GM21367 (cell line): ENCODE data around the gene OR51B4.
"Not testable (repeated sequence)": the region's sequence is repeated elsewhere in the genome, so short reads cannot be mapped to it uniquely, and the experiment has no call there.

Source experiments
- ATAC-seq: cut with Tn5 transposase; IDR thresholded peaks from one replicate; pipeline ENCODE4 v1.9.1; 2021; ENCODE audit not compliant: unreplicated experiment

Gene OR51B4

GRCh38 chr11:5275369-5276110, 26.2 kb downstream of the OR51B4 start:
- ATAC-seq, result no peak

- no peak for ATAC-seq
Observed at GRCh38 chr11:5274395-5274794, 27.4 kb downstream of the OR51B4 start.

- ATAC-seq, result no peak
Observed at GRCh38 chr11:5272395-5273017, 29.2 kb downstream of the OR51B4 start.

GRCh38 chr11:5269715-5270147, 32.0 kb downstream of the OR51B4 start, which contains the start of gene HBE1:
HBE1 (minus strand) TSS chr11:5269945; CDS start chr11:5269890, 55 bp downstream.
- no peak for ATAC-seq

- ATAC-seq, result no peak
Observed at GRCh38 chr11:5267033-5267563, 34.6 kb downstream of the OR51B4 start.

- ATAC-seq, result no peak
Observed at GRCh38 chr11:5266609-5267008, 35.1 kb downstream of the OR51B4 start.

- ATAC-seq, result no peak
Observed at GRCh38 chr11:5265832-5266231, 35.9 kb downstream of the OR51B4 start.

GRCh38 chr11:5258543-5259262, 43.0 kb downstream of the OR51B4 start:
- ATAC-seq, result no peak

- no peak for ATAC-seq
Observed at GRCh38 chr11:5257296-5257695, 44.5 kb downstream of the OR51B4 start.

- not testable (repeated sequence) for ATAC-seq
Observed at GRCh38 chr11:5254646-5255413, 46.9 kb downstream of the OR51B4 start, which contains the start of gene HBG2. HBG2 (minus strand) TSS chr11:5254781; CDS start chr11:5254728, 53 bp downstream.

GRCh38 chr11:5254023-5254422, 47.7 kb downstream of the OR51B4 start:
- ATAC-seq, result not testable (repeated sequence)

GRCh38 chr11:5253440-5253839, 48.3 kb downstream of the OR51B4 start:
- ATAC-seq, result not testable (repeated sequence)

- no peak for ATAC-seq
Observed at GRCh38 chr11:5252919-5253265, 48.9 kb downstream of the OR51B4 start.

- ATAC-seq, result no peak
Observed at GRCh38 chr11:5252192-5252918, 49.4 kb downstream of the OR51B4 start.

- ATAC-seq, result no peak
Observed at GRCh38 chr11:5251746-5252145, 50.0 kb downstream of the OR51B4 start.
